Astrocyte (in vitro differentiated cells and primary cell): ENCODE data around the gene SCARF2. TPM values are rescaled to one million over a fixed set of nuclear protein-coding genes. Genes with fewer than 3 reads are reported as not detected.

Experiments used
- total RNA-seq: library from RNA; stranded (reverse); gene quantifications from 2 replicates; pipeline ENCODE4 v1.2.1, GENCODE V29; 2021

Gene SCARF2
- total RNA-seq, 1 donor from 2014 or later = 17.3 TPM

Other genes with a start within 250 kb of the SCARF2 start
- 1.9 and 2.9 TPM in 2 replicates for gene RTN4R, start 169.5 kb downstream of the SCARF2 start, total RNA-seq
- 33.3 and 33.7 TPM in 2 replicates for gene DGCR6L, start 117.8 kb downstream of the SCARF2 start, total RNA-seq
- gene ZNF74, start 43.7 kb downstream of the SCARF2 start, total RNA-seq = 14.2 and 14.3 TPM in 2 replicates
- gene KLHL22, start 58.0 kb upstream of the SCARF2 start, total RNA-seq = 13.7 and 14.0 TPM in 2 replicates
- 127 and 153 TPM in 2 replicates for gene MED15, start 69.8 kb upstream of the SCARF2 start, total RNA-seq